ENCODE measurements around the gene PDZRN3. TPM values are rescaled to one million over a fixed set of nuclear protein-coding genes. Genes with fewer than 3 reads are reported as not detected.

Gene PDZRN3
- total RNA-seq, 1 donor from 2014 or later: 16.0 TPM

DNA sequence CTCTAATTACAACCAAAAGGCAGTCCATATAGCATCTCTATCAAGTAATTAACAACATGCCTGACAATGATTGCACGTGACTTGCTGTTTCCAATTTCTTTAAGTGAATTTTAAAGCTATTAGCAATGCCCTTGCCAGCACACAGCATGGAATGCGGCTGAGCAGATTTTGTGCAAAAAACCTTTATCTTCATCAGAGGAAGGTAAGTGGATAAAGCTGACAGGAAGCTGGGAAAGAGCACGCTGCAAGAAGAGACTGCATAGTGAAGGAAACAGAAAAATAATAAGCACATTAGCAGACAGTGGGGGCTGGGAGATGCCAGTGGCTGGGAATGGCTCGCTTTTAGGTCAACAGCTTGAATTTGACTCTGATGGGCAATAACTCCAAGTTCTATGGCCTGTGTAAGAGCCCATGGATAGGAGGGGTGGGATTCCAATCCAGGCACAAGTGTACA is 138.8 kb downstream of the PDZRN3 start:
- Histone ChIP-seq H3K4me3 (no peak overlapping the region), H3K9me3 (no peaks in the 10 kb centered on the region), H3K4me1 (peaks cover 30% of the 10 kb centered on the region), H3K27me3 (ENCODE audit: low read depth) (no peaks in the 10 kb centered on the region), H3K36me3 (no peaks in the 10 kb centered on the region), H3K27ac (no peak overlapping the region)
- TF ChIP-seq, protein P1, sequence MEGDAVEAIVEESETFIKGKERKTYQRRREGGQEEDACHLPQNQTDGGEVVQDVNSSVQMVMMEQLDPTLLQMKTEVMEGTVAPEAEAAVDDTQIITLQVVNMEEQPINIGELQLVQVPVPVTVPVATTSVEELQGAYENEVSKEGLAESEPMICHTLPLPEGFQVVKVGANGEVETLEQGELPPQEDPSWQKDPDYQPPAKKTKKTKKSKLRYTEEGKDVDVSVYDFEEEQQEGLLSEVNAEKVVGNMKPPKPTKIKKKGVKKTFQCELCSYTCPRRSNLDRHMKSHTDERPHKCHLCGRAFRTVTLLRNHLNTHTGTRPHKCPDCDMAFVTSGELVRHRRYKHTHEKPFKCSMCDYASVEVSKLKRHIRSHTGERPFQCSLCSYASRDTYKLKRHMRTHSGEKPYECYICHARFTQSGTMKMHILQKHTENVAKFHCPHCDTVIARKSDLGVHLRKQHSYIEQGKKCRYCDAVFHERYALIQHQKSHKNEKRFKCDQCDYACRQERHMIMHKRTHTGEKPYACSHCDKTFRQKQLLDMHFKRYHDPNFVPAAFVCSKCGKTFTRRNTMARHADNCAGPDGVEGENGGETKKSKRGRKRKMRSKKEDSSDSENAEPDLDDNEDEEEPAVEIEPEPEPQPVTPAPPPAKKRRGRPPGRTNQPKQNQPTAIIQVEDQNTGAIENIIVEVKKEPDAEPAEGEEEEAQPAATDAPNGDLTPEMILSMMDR (IDR thresholded peaks at IDR 0.05): no peak
- intact Hi-C loops (cut with DNase I): no loop called here
- DNase-seq (no peak), ATAC-seq (no peak)

- Histone ChIP-seq H3K4me3 (no peak overlapping the region), H3K27ac (no peak overlapping the region), H3K9me3 (no peaks in the 10 kb centered on the region), H3K36me3 (no peaks in the 10 kb centered on the region), H3K4me1 (peaks cover 18% of the 10 kb centered on the region), H3K27me3 (ENCODE audit: low read depth) (no peaks in the 10 kb centered on the region)
- TF ChIP-seq, protein P1 (IDR thresholded peaks at IDR 0.05): no peak
- ATAC-seq: no peak
- intact Hi-C loops (cut with DNase I): no loop called here
- no peak for DNase-seq
Measured at GRCh38 chr3:73484656-73485248, 140.0 kb downstream of the PDZRN3 start.

DNA sequence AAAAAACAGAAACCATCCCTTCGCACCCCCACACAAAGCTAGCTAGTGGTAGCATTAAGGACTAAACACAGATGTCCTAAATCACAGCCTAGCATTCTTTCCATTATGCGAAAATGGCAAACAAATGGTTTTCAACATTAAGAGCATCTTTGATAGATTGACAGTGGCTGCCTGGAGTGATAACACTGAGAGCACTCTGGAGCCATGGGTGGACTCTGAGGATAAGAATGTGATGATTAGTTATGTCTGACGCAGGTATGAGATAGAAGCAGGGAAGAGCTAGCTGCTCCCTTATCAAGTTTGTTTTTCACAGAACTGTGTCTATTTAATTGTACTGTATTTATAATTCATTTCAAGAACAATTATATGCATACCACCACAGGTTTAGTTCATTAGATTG is 142.9 kb downstream of the PDZRN3 start:
- DNase-seq (no peak), ATAC-seq (no peak)
- Histone ChIP-seq H3K36me3 (no peaks in the 10 kb centered on the region), H3K9me3 (no peaks in the 10 kb centered on the region), H3K27me3 (ENCODE audit: low read depth) (no peaks in the 10 kb centered on the region), H3K4me1 (peaks cover 16% of the 10 kb centered on the region), H3K27ac (no peak overlapping the region), H3K4me3 (no peak overlapping the region)
- TF ChIP-seq, protein P1 (IDR thresholded peaks at IDR 0.05): no peak
- intact Hi-C loops (cut with DNase I): no loop called here

- ATAC-seq: peak; percentile 91 to 93
- Histone ChIP-seq H3K4me3 (no peak overlapping the region), H3K36me3 (no peaks in the 10 kb centered on the region), H3K9me3 (no peaks in the 10 kb centered on the region), H3K4me1 (peaks cover 6% of the 10 kb centered on the region), H3K27ac (no peak overlapping the region), H3K27me3 (ENCODE audit: low read depth) (no peaks in the 10 kb centered on the region)
- TF ChIP-seq, protein P1 (IDR thresholded peaks at IDR 0.05): no peak
- intact Hi-C loops (cut with DNase I): no loop called here
- DNase-seq: peak; percentile 70
Measured at GRCh38 chr3:73480187-73480672, 144.5 kb downstream of the PDZRN3 start.

GRCh38 chr3:73479325-73479724 is 145.4 kb downstream of the PDZRN3 start:
- H3K27me3 ChIP-seq (ENCODE audit: low read depth): no peaks in the 10 kb centered on the region
- H3K36me3 ChIP-seq: no peaks in the 10 kb centered on the region
- no peak for DNase-seq
- TF ChIP-seq, protein P1 (IDR thresholded peaks at IDR 0.05): no peak
- no peak for ATAC-seq
- no peak overlapping the region for H3K27ac ChIP-seq
- no peaks in the 10 kb centered on the region for H3K9me3 ChIP-seq
- intact Hi-C loops (cut with DNase I): no loop called here
- H3K4me1 ChIP-seq: no peaks in the 10 kb centered on the region
- H3K4me3 ChIP-seq: no peak overlapping the region
